Tibial nerve (tissue), 4 donors: ENCODE results near the gene PRKCE.

Experiments
- EP300 ChIP-seq, 2 donors: sonication (generic); formaldehyde crosslinking; IDR thresholded peaks; one replicate each; pipeline ENCODE4 v1.6.1; 2017; ENCODE audit warnings: antibody characterized with exemption in 2 of 2, mild to moderate bottlenecking in 1 of 2
- POLR2A ChIP-seq, 2 donors: fragments of 450-650 bp; IDR thresholded peaks; one replicate each; pipeline ENCODE4 v1.6.1; 2017; ENCODE audit warnings: antibody characterized with exemption in 2 of 2, mild to moderate bottlenecking in 2 of 2, moderate library complexity in 2 of 2
- TF ChIP-seq, protein P1 (sequence below), 5 experiments: fragments of 200-600 bp in 3 of 5; fragments of 450-650 bp in 2 of 5; sonication (generic) in 3 of 5; IDR thresholded peaks; one replicate each; pipeline ENCODE4 v1.5.1; 2016 to 2019; ENCODE audit warnings: antibody characterized with exemption in 5 of 5, mild to moderate bottlenecking in 3 of 5, moderate library complexity in 2 of 5

DNA sequence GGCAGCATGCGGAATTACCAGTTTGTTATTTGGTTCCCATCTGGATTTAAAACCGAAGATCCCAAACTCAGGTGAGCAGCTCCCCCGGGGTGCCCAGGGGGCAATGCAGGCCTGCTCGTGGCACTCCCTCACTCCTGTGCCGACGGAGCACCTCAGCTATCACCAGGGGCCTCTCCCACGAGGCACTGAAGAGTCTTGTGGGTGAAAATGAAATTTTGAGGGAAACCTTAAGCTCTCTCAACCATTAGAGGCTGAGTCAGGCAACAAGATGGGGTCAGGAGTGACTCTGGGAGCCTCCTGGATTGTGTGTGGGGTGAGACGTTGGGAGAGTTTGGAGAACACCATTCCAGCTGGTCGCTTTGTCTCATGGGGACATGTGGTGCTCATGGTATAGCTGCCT lies 189.0 kb downstream of the PRKCE start:
- TF ChIP-seq, protein P1, sequence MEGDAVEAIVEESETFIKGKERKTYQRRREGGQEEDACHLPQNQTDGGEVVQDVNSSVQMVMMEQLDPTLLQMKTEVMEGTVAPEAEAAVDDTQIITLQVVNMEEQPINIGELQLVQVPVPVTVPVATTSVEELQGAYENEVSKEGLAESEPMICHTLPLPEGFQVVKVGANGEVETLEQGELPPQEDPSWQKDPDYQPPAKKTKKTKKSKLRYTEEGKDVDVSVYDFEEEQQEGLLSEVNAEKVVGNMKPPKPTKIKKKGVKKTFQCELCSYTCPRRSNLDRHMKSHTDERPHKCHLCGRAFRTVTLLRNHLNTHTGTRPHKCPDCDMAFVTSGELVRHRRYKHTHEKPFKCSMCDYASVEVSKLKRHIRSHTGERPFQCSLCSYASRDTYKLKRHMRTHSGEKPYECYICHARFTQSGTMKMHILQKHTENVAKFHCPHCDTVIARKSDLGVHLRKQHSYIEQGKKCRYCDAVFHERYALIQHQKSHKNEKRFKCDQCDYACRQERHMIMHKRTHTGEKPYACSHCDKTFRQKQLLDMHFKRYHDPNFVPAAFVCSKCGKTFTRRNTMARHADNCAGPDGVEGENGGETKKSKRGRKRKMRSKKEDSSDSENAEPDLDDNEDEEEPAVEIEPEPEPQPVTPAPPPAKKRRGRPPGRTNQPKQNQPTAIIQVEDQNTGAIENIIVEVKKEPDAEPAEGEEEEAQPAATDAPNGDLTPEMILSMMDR (IDR thresholded peaks at IDR 0.05): no peak
- no peak for TF ChIP-seq EP300 (IDR thresholded peaks at IDR 0.05)
- no peak for TF ChIP-seq POLR2A (IDR thresholded peaks at IDR 0.05)
